ENCODE measurements around the gene GRAP2.

The GRAP2 gene

GRCh38 chr22:40007853-40008710, 107.2 kb downstream of the GRAP2 start:
- peaks cover 32% of the 10 kb centered on the region for H3K27me3 ChIP-seq (ENCODE audit: insufficient read depth, low read length)
- no peaks in the 10 kb centered on the region for H3K36me3 ChIP-seq (ENCODE audit: insufficient read depth, low read length)
- H2AFZ ChIP-seq (ENCODE audit: low read length, unreplicated experiment) = no peak overlapping the region
- no peaks in the 10 kb centered on the region for H3K79me2 ChIP-seq (ENCODE audit: control insufficient read depth, insufficient read depth, low read length, unreplicated experiment)
- H3K4me1 ChIP-seq (ENCODE audit: control insufficient read depth, insufficient read depth, low read length, unreplicated experiment) = no peaks in the 10 kb centered on the region
- no peak overlapping the region for H3K4me3 ChIP-seq (ENCODE audit: low read depth, low read length)
- H3K27ac ChIP-seq (ENCODE audit: low read depth, low read length) = no peak overlapping the region

GRCh38 chr22:40008726-40009291, 107.9 kb downstream of the GRAP2 start:
- Histone ChIP-seq H3K4me3 (ENCODE audit: low read depth, low read length) (no peak overlapping the region), H3K27ac (ENCODE audit: low read depth, low read length) (no peak overlapping the region), H3K4me1 (ENCODE audit: control insufficient read depth, insufficient read depth, low read length, unreplicated experiment) (no peaks in the 10 kb centered on the region), H3K36me3 (ENCODE audit: insufficient read depth, low read length) (no peaks in the 10 kb centered on the region), H2AFZ (ENCODE audit: low read length, unreplicated experiment) (no peak overlapping the region), H3K79me2 (ENCODE audit: control insufficient read depth, insufficient read depth, low read length, unreplicated experiment) (no peaks in the 10 kb centered on the region), H3K27me3 (ENCODE audit: insufficient read depth, low read length) (peaks cover 32% of the 10 kb centered on the region)

- Histone ChIP-seq H3K4me3 (ENCODE audit: low read depth, low read length) (no peak overlapping the region), H3K27ac (ENCODE audit: low read depth, low read length) (no peak overlapping the region), H3K27me3 (ENCODE audit: insufficient read depth, low read length) (peaks cover 32% of the 10 kb centered on the region), H3K79me2 (ENCODE audit: control insufficient read depth, insufficient read depth, low read length, unreplicated experiment) (no peaks in the 10 kb centered on the region), H2AFZ (ENCODE audit: low read length, unreplicated experiment) (no peak overlapping the region), H3K4me1 (ENCODE audit: control insufficient read depth, insufficient read depth, low read length, unreplicated experiment) (no peaks in the 10 kb centered on the region), H3K36me3 (ENCODE audit: insufficient read depth, low read length) (no peaks in the 10 kb centered on the region)
Measured at GRCh38 chr22:40009292-40009774, 108.4 kb downstream of the GRAP2 start.

GRCh38 chr22:40009951-40010671, 109.2 kb downstream of the GRAP2 start:
- no peak overlapping the region for H3K27ac ChIP-seq (ENCODE audit: low read depth, low read length)
- no peak overlapping the region for H3K4me3 ChIP-seq (ENCODE audit: low read depth, low read length)
- no peaks in the 10 kb centered on the region for H3K79me2 ChIP-seq (ENCODE audit: control insufficient read depth, insufficient read depth, low read length, unreplicated experiment)

GRCh38 chr22:40010746-40011145, 109.9 kb downstream of the GRAP2 start:
- Histone ChIP-seq H3K79me2 (ENCODE audit: control insufficient read depth, insufficient read depth, low read length, unreplicated experiment) (no peaks in the 10 kb centered on the region), H2AFZ (ENCODE audit: low read length, unreplicated experiment) (no peak overlapping the region), H3K4me3 (ENCODE audit: low read depth, low read length) (no peak overlapping the region), H3K27ac (ENCODE audit: low read depth, low read length) (no peak overlapping the region), H3K4me1 (ENCODE audit: control insufficient read depth, insufficient read depth, low read length, unreplicated experiment) (no peaks in the 10 kb centered on the region), H3K36me3 (ENCODE audit: insufficient read depth, low read length) (no peaks in the 10 kb centered on the region), H3K27me3 (ENCODE audit: insufficient read depth, low read length) (peaks cover 39% of the 10 kb centered on the region)

More at GRCh38 chr22:40009951-40010671, 109.2 kb downstream of the GRAP2 start:
- Histone ChIP-seq H3K27me3 (ENCODE audit: insufficient read depth, low read length) (peaks cover 39% of the 10 kb centered on the region), H2AFZ (ENCODE audit: low read length, unreplicated experiment) (no peak overlapping the region), H3K4me1 (ENCODE audit: control insufficient read depth, insufficient read depth, low read length, unreplicated experiment) (no peaks in the 10 kb centered on the region), H3K36me3 (ENCODE audit: insufficient read depth, low read length) (no peaks in the 10 kb centered on the region)

- no peak overlapping the region for H2AFZ ChIP-seq (ENCODE audit: low read length, unreplicated experiment)
- H3K27ac ChIP-seq (ENCODE audit: low read depth, low read length) = no peak overlapping the region
Measured at GRCh38 chr22:40014667-40015248, 113.9 kb downstream of the GRAP2 start.

GRCh38 chr22:40015358-40015976, 114.6 kb downstream of the GRAP2 start:
- no peak overlapping the region for H2AFZ ChIP-seq (ENCODE audit: low read length, unreplicated experiment)
- H3K27me3 ChIP-seq (ENCODE audit: insufficient read depth, low read length) = peaks cover 10% of the 10 kb centered on the region
- H3K79me2 ChIP-seq (ENCODE audit: control insufficient read depth, insufficient read depth, low read length, unreplicated experiment) = no peaks in the 10 kb centered on the region
- H3K36me3 ChIP-seq (ENCODE audit: insufficient read depth, low read length) = no peaks in the 10 kb centered on the region
- H3K4me3 ChIP-seq (ENCODE audit: low read depth, low read length) = no peak overlapping the region
- no peaks in the 10 kb centered on the region for H3K4me1 ChIP-seq (ENCODE audit: control insufficient read depth, insufficient read depth, low read length, unreplicated experiment)
- H3K27ac ChIP-seq (ENCODE audit: low read depth, low read length) = no peak overlapping the region

More at GRCh38 chr22:40014667-40015248, 113.9 kb downstream of the GRAP2 start:
- H3K4me1 ChIP-seq (ENCODE audit: control insufficient read depth, insufficient read depth, low read length, unreplicated experiment) = no peaks in the 10 kb centered on the region
- no peaks in the 10 kb centered on the region for H3K36me3 ChIP-seq (ENCODE audit: insufficient read depth, low read length)
- no peak overlapping the region for H3K4me3 ChIP-seq (ENCODE audit: low read depth, low read length)
- H3K79me2 ChIP-seq (ENCODE audit: control insufficient read depth, insufficient read depth, low read length, unreplicated experiment) = no peaks in the 10 kb centered on the region
- H3K27me3 ChIP-seq (ENCODE audit: insufficient read depth, low read length) = peaks cover 17% of the 10 kb centered on the region

- H2AFZ ChIP-seq (ENCODE audit: low read length, unreplicated experiment) = no peak overlapping the region
- peaks cover 7% of the 10 kb centered on the region for H3K27me3 ChIP-seq (ENCODE audit: insufficient read depth, low read length)
- H3K79me2 ChIP-seq (ENCODE audit: control insufficient read depth, insufficient read depth, low read length, unreplicated experiment) = no peaks in the 10 kb centered on the region
- H3K36me3 ChIP-seq (ENCODE audit: insufficient read depth, low read length) = no peaks in the 10 kb centered on the region
- H3K4me1 ChIP-seq (ENCODE audit: control insufficient read depth, insufficient read depth, low read length, unreplicated experiment) = no peaks in the 10 kb centered on the region
- H3K4me3 ChIP-seq (ENCODE audit: low read depth, low read length) = no peak overlapping the region
- H3K27ac ChIP-seq (ENCODE audit: low read depth, low read length) = no peak overlapping the region
Measured at GRCh38 chr22:40018051-40018450, 117.2 kb downstream of the GRAP2 start.

- Histone ChIP-seq H3K79me2 (ENCODE audit: control insufficient read depth, insufficient read depth, low read length, unreplicated experiment) (no peaks in the 10 kb centered on the region), H3K4me3 (ENCODE audit: low read depth, low read length) (no peak overlapping the region), H3K4me1 (ENCODE audit: control insufficient read depth, insufficient read depth, low read length, unreplicated experiment) (no peaks in the 10 kb centered on the region), H3K27ac (ENCODE audit: low read depth, low read length) (no peak overlapping the region), H3K36me3 (ENCODE audit: insufficient read depth, low read length) (no peaks in the 10 kb centered on the region), H3K27me3 (ENCODE audit: insufficient read depth, low read length) (peaks cover 7% of the 10 kb centered on the region), H2AFZ (ENCODE audit: low read length, unreplicated experiment) (no peak overlapping the region)
Measured at GRCh38 chr22:40019100-40019499, 118.2 kb downstream of the GRAP2 start.

GRCh38 chr22:40020956-40021355, 120.1 kb downstream of the GRAP2 start:
- H3K4me1 ChIP-seq (ENCODE audit: control insufficient read depth, insufficient read depth, low read length, unreplicated experiment) = no peaks in the 10 kb centered on the region

More at GRCh38 chr22:40020956-40021355, 120.1 kb downstream of the GRAP2 start:
- Histone ChIP-seq H3K4me3 (ENCODE audit: low read depth, low read length) (no peak overlapping the region), H3K27ac (ENCODE audit: low read depth, low read length) (no peak overlapping the region), H3K27me3 (ENCODE audit: insufficient read depth, low read length) (0 out of 2 replicates have a peak, but pooled peaks cover 4% of the 10 kb centered on the region), H3K79me2 (ENCODE audit: control insufficient read depth, insufficient read depth, low read length, unreplicated experiment) (no peaks in the 10 kb centered on the region), H2AFZ (ENCODE audit: low read length, unreplicated experiment) (no peak overlapping the region), H3K36me3 (ENCODE audit: insufficient read depth, low read length) (no peaks in the 10 kb centered on the region)

All from ACC112 (cell line).